Osteocyte (in vitro differentiated cells): ENCODE data around the gene MLH1. TPM values are rescaled to one million over a fixed set of nuclear protein-coding genes. Genes with fewer than 3 reads are reported as not detected.

Experiments used
- DNase-seq: peaks from one replicate; pipeline ENCODE4 v3.0.0; 2021; ENCODE audit warnings: mixed read lengths; ENCODE audit not compliant: unreplicated experiment; ENCODE audit errors: extremely low spot score
- H3K27ac Mint-ChIP-seq: one replicate; pipeline ENCODE4 v1.8.0; 2021; ENCODE audit warnings: mild to moderate bottlenecking, mixed read lengths; ENCODE audit not compliant: unreplicated experiment
- H3K27me3 Mint-ChIP-seq: one replicate; pipeline ENCODE4 v1.8.0; 2021; ENCODE audit warnings: mixed read lengths; ENCODE audit not compliant: unreplicated experiment
- H3K36me3 Mint-ChIP-seq: one replicate; pipeline ENCODE4 v1.8.0; 2021; ENCODE audit warnings: mixed read lengths; ENCODE audit not compliant: unreplicated experiment
- H3K4me1 Mint-ChIP-seq: one replicate; pipeline ENCODE4 v1.8.0; 2021; ENCODE audit warnings: mixed read lengths; ENCODE audit not compliant: unreplicated experiment
- H3K4me3 Mint-ChIP-seq: one replicate; pipeline ENCODE4 v1.8.0; 2021; ENCODE audit warnings: mild to moderate bottlenecking, moderate library complexity, mixed read lengths; ENCODE audit not compliant: unreplicated experiment
- H3K9me3 Mint-ChIP-seq: one replicate; pipeline ENCODE4 v1.8.0; 2021; ENCODE audit warnings: mixed read lengths; ENCODE audit not compliant: unreplicated experiment
- total RNA-seq: library from RNA; stranded (reverse); gene quantifications from 2 replicates; pipeline ENCODE4 v1.2.1, GENCODE V29; 2021
- TF ChIP-seq, protein P1 (sequence below): fragments of 200-600 bp; sonication (generic); IDR thresholded peaks from 2 replicates; pipeline ENCODE4 v1.5.0; 2021; ENCODE audit warnings: antibody characterized with exemption, mild to moderate bottlenecking, moderate library complexity

The MLH1 gene
- total RNA-seq, 1 donor from 2014 or later = 31.2 TPM

- H3K27ac Mint-ChIP-seq = no peak overlapping the region
- no peaks in the 10 kb centered on the region for H3K4me1 Mint-ChIP-seq
- no peaks in the 10 kb centered on the region for H3K9me3 Mint-ChIP-seq
- peaks cover 27% of the 10 kb centered on the region for H3K36me3 Mint-ChIP-seq
- no peaks in the 10 kb centered on the region for H3K27me3 Mint-ChIP-seq
- H3K4me3 Mint-ChIP-seq = no peak overlapping the region
- TF ChIP-seq, protein P1, sequence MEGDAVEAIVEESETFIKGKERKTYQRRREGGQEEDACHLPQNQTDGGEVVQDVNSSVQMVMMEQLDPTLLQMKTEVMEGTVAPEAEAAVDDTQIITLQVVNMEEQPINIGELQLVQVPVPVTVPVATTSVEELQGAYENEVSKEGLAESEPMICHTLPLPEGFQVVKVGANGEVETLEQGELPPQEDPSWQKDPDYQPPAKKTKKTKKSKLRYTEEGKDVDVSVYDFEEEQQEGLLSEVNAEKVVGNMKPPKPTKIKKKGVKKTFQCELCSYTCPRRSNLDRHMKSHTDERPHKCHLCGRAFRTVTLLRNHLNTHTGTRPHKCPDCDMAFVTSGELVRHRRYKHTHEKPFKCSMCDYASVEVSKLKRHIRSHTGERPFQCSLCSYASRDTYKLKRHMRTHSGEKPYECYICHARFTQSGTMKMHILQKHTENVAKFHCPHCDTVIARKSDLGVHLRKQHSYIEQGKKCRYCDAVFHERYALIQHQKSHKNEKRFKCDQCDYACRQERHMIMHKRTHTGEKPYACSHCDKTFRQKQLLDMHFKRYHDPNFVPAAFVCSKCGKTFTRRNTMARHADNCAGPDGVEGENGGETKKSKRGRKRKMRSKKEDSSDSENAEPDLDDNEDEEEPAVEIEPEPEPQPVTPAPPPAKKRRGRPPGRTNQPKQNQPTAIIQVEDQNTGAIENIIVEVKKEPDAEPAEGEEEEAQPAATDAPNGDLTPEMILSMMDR = no peak
- no peak for DNase-seq
Measured at GRCh38 chr3:37082317-37082716, 89.0 kb downstream of the MLH1 start.

DNA sequence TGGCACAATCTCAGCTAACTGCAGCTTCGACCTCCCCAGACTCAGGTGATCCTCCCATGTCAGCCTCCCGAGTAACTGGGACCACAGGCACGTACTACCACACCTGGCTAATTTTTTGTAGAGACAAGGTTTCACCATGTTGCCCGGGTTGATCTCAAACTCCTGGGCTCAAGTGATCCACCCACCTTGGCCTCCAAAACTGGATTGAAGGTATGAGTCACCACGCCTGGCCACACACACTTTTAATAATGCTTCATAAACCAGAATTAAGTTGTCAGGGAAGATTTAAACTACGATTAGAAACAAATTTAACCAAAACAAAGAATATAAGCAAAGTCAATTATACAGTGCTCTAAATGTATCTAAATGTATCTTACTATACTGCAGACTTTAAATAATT, 93.6 kb downstream of the MLH1 start:
- DNase-seq = no peak
- H3K4me3 Mint-ChIP-seq = no peak overlapping the region
- no peaks in the 10 kb centered on the region for H3K27me3 Mint-ChIP-seq
- H3K36me3 Mint-ChIP-seq = peaks cover 35% of the 10 kb centered on the region
- H3K4me1 Mint-ChIP-seq = peaks cover 2% of the 10 kb centered on the region
- no peak overlapping the region for H3K27ac Mint-ChIP-seq
- TF ChIP-seq, protein P1 = no peak
- no peaks in the 10 kb centered on the region for H3K9me3 Mint-ChIP-seq

GRCh38 chr3:37087870-37088269, 94.6 kb downstream of the MLH1 start:
- no peaks in the 10 kb centered on the region for H3K9me3 Mint-ChIP-seq
- DNase-seq = no peak
- H3K4me3 Mint-ChIP-seq = no peak overlapping the region
- peaks cover 2% of the 10 kb centered on the region for H3K4me1 Mint-ChIP-seq
- TF ChIP-seq, protein P1 = no peak
- H3K27me3 Mint-ChIP-seq = no peaks in the 10 kb centered on the region
- H3K27ac Mint-ChIP-seq = no peak overlapping the region
- peaks cover 32% of the 10 kb centered on the region for H3K36me3 Mint-ChIP-seq

DNA sequence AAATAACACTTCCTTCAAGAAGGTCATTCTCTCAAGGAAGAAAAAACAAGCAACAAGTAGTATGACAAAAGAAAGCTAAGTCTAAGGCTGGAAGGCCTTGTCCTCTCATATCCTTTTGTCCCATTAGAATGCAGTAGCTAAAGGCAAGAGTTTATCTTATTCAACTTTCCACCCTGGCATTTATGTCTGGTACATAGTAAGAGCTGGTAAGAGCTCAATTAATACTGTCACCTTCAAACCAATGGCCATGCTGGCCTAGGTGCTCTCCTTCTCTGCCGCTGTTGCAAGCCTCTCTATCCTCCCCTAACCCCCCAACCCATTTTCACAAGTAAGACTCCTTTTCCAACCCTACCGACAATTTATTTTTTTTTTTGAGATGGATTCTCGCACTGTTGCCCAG, 99.2 kb downstream of the MLH1 start:
- Mint-ChIP-seq H3K4me3 (no peak overlapping the region), H3K36me3 (peaks cover 30% of the 10 kb centered on the region), H3K4me1 (peaks cover 19% of the 10 kb centered on the region), H3K27me3 (no peaks in the 10 kb centered on the region), H3K9me3 (no peaks in the 10 kb centered on the region), H3K27ac (no peak overlapping the region)
- TF ChIP-seq, protein P1 = no peak
- DNase-seq = no peak

GRCh38 chr3:37093481-37093880, 100.2 kb downstream of the MLH1 start:
- no peak for DNase-seq
- Mint-ChIP-seq H3K36me3 (peaks cover 26% of the 10 kb centered on the region), H3K9me3 (no peaks in the 10 kb centered on the region), H3K27ac (no peak overlapping the region), H3K4me3 (no peak overlapping the region), H3K27me3 (no peaks in the 10 kb centered on the region), H3K4me1 (peaks cover 22% of the 10 kb centered on the region)
- TF ChIP-seq, protein P1 = no peak
